GM18520 (cell line): ENCODE results near the gene XBP1.
A peak's percentile ranks its signal among the peaks of the same experiment; 100 is the strongest.
"Not testable (repeated sequence)": the region's sequence is repeated elsewhere in the genome, so short reads cannot be mapped to it uniquely, and the experiment has no call there.

ENCODE experiments used
- ATAC-seq: cut with Tn5 transposase; IDR thresholded peaks from one replicate; pipeline ENCODE4 v1.9.1; 2021; ENCODE audit not compliant: unreplicated experiment

XBP1 gene

DNA sequence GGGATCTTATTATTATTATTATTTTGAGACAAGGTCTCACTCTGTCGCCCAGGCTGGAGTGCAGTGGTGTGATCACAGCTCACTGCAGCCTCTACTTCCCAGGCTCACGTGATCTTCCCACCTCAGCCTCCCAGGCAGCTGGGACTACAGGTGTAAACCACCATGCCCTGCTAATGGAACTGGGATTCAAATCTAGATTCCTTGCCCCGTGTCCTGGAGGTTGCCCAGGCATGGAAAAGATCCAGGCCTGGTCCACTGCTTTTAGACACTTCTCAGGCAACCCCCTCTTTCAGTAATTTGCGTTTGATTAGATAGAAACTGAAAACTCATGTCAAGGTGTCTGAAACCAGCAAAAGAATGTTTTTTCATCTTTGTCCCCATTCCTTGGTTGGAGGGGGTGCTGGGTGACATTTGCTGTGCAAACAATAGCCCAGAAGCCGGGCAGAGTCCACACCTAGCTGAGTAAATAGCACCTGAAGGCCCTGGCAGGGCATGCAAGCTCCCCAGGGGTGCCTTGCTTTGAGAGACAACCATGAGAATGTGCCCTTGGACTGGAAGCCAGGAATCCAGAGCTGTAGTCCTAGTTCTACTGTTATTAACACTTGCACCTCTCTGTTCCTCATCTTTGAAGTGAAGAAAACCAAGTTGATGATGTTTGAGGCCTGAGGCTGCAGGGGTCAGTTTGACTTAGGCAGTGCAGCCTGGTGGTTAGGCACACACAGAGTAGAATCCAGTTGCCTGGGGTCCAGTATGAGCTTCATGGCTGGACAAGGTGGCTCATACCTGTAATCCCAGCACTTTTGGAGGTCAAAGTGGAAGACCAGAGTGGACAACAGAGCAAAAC lies 19.1 kb upstream of the XBP1 start:
- ATAC-seq, result peak; percentile 33

DNA sequence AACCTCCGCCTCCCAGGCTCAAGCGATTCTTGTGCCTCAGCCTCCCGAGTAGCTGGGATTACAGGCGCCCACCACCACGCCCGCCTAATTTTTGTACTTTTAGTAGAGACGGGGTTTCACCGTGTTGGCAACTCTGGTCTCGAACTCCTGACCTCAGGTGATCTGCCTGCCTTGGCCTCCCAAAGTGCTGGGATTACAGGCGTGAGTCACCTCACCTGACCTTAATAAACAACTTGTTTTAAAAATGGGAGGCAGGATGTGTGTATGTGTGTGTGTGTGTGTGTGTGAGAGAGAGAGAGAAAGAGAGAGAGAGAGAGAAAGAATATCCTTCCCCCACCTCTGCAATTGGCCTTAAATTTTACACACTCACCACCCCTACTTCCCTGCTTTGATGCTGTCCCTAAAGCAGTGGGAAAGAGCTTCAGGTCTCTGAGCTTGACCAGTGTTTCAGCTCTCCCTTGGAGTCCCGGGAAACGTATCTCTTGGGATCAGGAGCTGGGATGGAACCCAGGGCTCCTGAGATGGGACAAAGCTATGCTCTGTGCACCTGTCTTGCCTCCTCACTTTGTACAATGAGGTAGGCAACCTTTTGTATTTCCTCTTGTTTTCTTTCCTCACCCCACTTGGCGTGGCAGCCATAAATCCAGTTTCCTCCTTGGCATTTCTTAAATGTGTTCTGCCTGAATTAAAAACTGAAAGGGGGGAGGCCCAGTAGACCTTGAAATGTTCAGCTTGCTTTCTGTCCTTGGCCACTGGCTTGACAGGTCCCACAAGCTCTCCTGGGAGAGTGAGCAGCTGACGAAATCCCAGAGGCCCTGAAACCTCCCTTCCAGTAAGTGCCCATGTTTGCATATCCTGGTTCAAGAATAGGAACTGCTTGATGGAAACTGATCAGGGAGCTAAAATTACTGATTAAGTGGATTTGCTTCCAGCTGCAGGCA lies 17.8 kb upstream of the XBP1 start:
- no peak for ATAC-seq

GRCh38 chr22:28817064-28817463 lies 16.7 kb upstream of the XBP1 start:
- ATAC-seq, result no peak

DNA sequence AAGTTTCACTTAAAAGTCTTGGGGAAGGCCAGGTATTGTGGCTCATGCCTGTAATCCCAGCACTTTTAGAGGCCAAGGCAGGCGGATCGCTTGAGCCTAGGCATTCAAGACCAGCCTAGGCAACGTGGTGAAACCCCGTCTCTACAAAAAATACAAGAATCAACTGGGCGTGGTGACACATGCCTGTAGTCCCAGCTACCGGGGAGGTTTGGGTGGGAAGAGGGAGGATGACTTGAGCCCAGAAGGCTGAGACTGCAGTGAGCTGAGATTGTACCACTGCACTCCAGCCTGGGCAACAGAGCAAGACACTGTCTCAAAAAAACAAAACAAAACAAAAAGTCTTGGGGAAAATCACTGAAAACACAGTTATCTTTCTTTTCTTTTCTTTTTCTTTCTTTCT lies 15.4 kb upstream of the XBP1 start:
- ATAC-seq, result no peak

GRCh38 chr22:28815111-28815510 lies 14.7 kb upstream of the XBP1 start:
- no peak for ATAC-seq

DNA sequence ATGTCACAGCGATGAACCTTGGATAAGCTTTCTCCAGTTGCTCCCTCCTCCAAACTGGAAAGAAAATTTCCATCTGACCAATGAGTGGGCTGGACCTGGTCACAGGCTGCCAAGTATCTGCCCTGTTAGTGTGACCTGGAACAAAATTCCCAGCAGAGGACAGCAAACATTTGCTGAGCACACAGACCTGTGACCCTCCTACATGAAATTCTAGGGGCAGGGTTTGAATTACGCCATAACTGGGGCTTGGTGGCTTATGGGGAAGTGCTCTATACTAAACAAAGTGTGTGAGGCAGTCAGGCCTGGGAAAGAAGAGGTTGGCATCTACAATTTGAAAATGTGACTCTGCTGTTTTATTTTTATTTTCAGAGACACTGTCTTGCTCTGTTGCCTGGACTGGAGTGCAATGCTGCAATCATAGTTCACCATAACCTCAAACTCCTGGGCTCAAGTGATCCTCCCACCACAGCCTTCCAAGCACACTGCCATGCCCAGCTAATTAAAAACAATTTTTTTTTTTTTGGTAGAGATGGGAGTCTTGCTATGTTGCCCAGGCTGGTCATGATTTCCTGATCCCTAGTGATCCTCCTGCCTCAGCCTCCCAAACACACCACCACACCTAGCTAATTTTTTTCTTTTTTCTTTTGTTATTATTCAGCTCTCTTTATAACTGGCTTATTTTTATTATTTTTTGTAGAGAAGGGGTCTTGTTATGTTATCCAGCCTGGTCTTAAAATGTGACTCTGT lies 13.6 kb upstream of the XBP1 start:
- ATAC-seq, result no peak

DNA sequence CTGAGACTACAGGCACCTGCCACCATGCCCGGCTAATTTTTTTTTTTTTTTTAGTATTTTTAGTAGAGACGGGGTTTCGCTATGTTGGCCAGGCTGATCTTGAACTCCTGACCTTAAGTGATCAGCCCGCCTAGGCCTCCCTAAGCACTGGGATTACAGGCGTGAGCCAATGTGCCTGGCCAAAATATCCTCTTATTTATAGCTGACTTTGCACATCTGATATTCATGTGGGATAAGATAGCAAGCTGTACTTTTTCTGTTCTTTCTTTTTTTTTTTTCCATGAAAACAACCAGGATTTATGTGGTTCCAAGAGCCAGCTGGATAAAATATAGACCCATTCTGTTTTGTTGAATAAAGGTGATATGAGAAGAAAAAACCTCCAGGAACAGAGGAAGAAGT lies 12.1 kb upstream of the XBP1 start:
- ATAC-seq, result no peak

- ATAC-seq, result no peak
These were observed 10.6 kb upstream of the XBP1 start for GRCh38 chr22:28810821-28811491.

- ATAC-seq, result no peak
These were observed 8.5 kb upstream of the XBP1 start for GRCh38 chr22:28808716-28809355.

DNA sequence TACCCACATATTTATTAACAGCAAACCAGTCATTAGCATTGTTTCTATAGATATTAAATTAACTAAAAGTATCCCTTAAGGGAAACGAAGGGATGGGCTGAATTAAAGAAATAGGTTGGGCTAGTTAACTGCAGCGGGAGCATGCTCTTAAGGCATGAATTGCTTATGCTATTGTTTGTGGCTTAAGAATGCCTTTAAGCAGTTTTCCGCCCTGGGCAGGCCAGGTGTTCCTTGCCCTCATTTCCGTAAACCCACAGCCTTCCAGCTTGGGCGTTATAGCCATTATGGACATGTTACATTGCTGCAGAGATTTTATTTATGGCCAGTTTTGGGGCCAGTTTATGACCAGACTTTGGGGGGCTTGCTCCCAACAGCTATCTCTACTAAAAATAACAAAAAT lies 5.1 kb upstream of the XBP1 start:
- ATAC-seq, result not testable (repeated sequence)

GRCh38 chr22:28802595-28803123 lies 2.3 kb upstream of the XBP1 start:
- no peak for ATAC-seq

DNA sequence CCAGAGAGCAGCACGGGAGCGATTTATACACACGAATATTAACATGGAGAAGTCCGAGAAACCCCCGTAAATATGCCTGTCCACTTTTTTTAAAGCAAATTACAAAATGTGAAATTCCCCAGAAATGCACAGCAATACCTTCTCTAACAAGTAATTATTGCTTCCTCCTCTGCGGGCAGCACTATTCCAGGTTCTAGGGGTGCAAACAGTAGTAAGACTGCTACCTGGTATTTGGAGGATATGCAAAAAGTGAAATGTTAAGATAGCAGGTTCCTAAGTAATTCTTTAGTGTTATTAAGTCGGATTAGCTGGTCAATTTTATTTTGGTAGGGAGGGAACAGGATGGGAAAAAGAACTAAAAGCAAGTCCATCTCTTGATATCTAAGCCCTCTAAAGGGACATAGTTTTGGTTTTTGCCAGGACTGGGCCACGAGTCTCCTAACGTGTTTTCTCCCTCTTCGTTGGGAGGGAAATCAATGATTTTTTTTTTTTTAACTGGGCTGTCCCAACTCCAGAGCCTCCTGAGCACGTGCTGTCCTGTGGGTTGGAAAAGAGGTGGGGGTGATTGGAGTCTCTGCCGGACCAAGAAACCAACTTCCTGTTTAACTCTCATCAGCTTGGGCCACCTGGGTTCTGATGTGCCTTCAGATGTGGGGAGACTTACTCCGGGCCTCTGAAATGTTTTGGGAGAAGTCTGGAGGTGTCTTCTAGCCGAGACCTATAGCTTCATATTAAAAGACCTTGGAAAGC lies 1.7 kb upstream of the XBP1 start:
- no peak for ATAC-seq

DNA sequence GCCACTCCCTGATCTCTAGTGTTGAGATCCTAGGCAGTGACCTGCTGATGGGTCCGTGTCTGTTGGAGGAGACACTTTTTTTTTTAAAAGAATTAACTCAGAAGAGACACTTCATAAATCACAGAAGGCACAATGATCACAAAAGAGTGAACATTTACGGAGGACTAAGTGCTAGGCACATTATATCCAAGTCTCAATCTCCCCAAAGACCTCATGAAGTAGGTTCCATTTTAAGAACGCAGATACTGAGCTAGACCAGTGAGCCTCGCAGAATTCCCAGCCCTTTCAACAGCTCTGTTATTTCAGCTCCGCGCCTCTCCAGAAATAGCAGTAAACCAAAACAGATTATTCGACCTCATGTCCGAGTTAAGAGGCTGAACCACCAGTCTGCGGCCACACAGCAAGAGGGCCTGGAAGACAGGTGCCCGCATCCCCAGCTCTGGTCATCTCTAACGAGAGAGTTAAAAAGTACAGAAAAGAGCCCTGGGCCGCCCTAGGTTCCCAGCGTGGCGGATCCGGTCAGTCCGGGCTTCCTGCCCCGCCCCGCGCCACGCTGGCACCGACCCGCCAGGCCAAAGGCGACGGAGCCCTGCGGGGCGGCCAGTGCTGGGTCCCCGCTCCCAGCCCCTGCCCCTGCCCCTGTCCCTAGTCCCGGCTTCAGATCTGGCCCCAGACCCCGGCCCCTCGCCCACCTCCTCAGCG lies 612 bp downstream of the XBP1 start:
- ATAC-seq, result no peak

DNA sequence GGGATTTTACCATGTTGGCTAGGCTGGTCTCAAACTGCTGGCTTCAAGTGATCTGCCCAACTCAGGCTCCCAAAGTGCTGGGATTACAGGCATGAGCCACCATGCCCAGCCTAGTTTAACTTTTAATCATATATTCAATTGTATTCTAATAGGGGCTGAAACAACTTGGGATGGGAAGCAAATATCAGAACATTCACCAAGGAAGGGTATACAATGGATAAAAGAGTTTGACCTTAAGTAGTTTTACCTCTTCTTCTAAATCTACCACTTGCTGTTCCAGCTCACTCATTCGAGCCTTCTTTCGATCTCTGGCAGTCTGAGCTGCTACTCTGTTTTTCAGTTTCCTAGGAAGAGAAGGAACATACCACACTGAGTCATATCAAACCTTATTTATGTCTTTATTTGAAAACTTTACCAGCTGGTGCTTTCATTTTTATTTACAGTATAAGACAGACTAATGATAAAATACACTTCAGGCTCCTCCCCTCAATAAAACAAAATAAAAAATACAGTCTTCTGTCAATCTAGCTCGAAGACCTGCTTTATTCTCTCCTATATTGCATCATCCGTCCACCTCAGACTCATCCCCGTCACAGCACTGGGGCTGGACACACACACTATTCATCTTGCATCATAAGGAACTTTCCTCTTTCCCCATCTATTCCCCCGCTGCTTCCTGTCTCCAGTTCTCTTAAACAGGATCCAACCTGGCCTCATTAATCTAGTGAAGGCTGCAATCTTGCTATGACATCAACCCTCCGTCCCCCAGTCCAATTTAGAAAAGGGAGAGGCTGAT lies 1.4 kb downstream of the XBP1 start:
- no peak for ATAC-seq

- no peak for ATAC-seq
These were observed 4.2 kb downstream of the XBP1 start for GRCh38 chr22:28795932-28796856.

DNA sequence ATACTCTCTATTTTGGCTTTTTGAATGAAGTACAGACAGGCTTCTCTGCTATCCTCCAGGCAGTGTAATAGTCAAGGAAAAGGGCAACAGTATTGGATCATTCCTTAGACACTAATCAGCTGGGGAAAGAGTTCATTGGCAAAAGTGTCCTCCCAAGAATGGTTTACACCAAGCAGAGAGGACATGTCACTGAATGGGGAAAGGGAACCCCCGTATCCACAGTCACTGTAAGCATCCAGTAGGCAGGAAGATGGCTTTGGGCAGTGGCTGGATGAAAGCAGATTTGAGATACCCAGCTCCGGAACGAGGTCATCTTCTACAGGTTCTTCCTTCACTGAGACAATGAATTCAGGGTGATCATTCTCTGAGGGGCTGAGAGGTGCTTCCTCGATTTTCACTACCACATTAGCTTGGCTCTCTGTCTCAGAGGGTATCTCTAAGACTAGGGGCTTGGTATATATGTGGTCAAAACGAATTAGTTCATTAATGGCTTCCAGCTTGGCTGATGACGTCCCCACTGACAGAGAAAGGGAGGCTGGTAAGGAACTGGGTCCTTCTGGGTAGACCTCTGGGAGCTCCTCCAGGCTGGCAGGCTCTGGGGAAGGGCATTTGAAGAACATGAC lies 5.2 kb downstream of the XBP1 start:
- no peak for ATAC-seq
